GM18909 (cell line): ENCODE data around the gene TSKU.

Source experiments
- ATAC-seq: cut with Tn5 transposase; IDR thresholded peaks from one replicate; pipeline ENCODE4 v1.9.1; 2021; ENCODE audit warnings: mild to moderate bottlenecking; ENCODE audit not compliant: unreplicated experiment, poor library complexity

Gene TSKU

GRCh38 chr11:76841923-76842452 lies 58.8 kb downstream of the TSKU start:
- ATAC-seq: no peak

DNA sequence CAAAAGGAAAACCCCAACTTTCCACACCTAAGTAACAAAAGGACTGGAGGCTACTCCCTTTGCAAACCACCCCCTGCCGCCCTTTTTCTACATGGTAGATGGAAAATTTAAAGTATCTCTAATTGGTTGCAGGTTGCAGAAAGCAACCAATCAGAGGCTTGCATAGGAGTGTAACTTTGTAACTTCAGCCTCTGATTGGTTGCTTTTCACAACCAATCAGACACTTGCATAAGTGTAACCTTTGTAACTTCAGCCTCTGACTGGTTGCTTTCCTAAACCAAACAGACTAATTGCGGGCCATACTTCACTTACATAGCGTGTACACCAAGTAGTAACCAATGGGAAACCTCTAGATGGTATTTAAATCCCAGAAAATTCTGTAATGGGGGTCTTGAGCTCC lies 60.8 kb downstream of the TSKU start:
- ATAC-seq: no peak

DNA sequence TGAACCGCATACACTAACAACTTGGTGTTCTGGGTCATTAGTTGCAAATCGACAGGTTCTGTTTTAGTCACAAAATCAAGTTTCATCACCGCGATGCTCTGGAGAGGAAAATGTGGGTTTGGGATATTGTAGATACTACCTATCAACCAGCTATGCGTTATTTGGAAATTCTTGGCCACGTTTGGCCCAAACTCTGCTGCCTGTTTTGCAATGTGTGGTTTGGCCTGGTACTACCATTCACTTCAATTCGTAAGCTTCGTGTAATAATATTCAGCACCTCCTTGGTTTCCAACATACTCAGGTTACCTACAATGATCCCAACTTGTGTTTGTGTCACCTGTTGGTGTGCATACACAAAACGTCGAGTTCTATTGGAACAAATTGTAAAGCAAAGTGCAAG lies 61.4 kb downstream of the TSKU start:
- no peak for ATAC-seq

GRCh38 chr11:76845069-76845468 lies 61.9 kb downstream of the TSKU start:
- ATAC-seq: no peak

DNA sequence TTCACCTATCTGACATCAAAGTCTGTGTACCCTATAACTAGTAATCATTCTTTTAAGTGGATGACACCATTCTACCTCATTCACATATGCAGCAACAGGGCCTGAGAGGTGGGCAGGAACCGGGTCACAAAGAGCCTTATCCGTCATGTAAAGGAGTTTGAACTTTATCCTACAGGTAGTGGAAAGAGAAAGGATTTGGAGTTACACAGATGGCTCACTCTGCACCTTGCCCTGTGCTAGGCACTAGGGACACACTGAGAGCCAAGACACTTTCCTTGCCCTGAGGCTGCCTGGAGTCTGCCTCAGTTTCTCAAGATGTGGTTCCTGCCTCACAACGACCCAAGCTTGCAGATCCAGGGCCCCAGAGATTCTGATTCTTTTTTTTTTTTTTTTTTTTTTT lies 63.3 kb downstream of the TSKU start:
- no peak for ATAC-seq
